CD14-positive monocyte (primary cell): Measurements from ENCODE around the gene EDN2. TPM values are rescaled to one million over a fixed set of nuclear protein-coding genes. Genes with fewer than 3 reads are reported as not detected.
A peak's percentile ranks its signal among the peaks of the same experiment; 100 is the strongest.

Experiments used
- DNase-seq, 3 donors: peaks; one replicate each; pipeline ENCODE4 v3.0.0-alpha.2; 2011 to 2022
- H2AFZ ChIP-seq: 2 replicates; pipeline ENCODE4 v1.6.0; 2012; ENCODE audit warnings: mild to moderate bottlenecking, low read depth, low read length, inconsistent platforms; ENCODE audit not compliant: insufficient read depth, poor library complexity, severe bottlenecking
- H3K27ac ChIP-seq, 2 donors: 1 replicate in 1 of 2; 2 replicates in 1 of 2; pipeline ENCODE4 v1.5.1; 2012 to 2013; ENCODE audit warnings: low read length in 2 of 2, control low read depth in 1 of 2, inconsistent platforms in 1 of 2, low read depth in 1 of 2, mild to moderate bottlenecking in 1 of 2
- H3K27me3 ChIP-seq, 2 donors: one replicate each; pipeline versions ENCODE4 v1.6.0 to v1.6.1; 2011 to 2013; ENCODE audit warnings: low read length in 2 of 2; ENCODE audit not compliant: control insufficient read depth in 2 of 2, insufficient read depth in 2 of 2
- H3K36me3 ChIP-seq, 2 donors: replicated peaks in 1 of 2; 1 replicate in 1 of 2; 2 replicates in 1 of 2; pipeline versions ENCODE4 v1.5.1 to v1.6.1; 2012 to 2013; ENCODE audit warnings: low read length in 2 of 2, control low read depth in 1 of 2, inconsistent platforms in 1 of 2, mild to moderate bottlenecking in 1 of 2; ENCODE audit not compliant: insufficient read depth in 2 of 2, control insufficient read depth in 1 of 2
- H3K4me1 ChIP-seq, 2 donors: 1 replicate in 1 of 2; 2 replicates in 1 of 2; pipeline versions ENCODE4 v1.5.1 to v1.6.1; 2012 to 2013; ENCODE audit warnings: low read length in 2 of 2, control low read depth in 1 of 2, inconsistent platforms in 1 of 2, mild to moderate bottlenecking in 1 of 2, moderate library complexity in 1 of 2; ENCODE audit not compliant: insufficient read depth in 2 of 2, control insufficient read depth in 1 of 2
- H3K4me2 ChIP-seq: replicated peaks from 2 replicates; pipeline ENCODE3; 2012; ENCODE audit warnings: low read length, moderate library complexity, mild to moderate bottlenecking; ENCODE audit not compliant: poor library complexity, severe bottlenecking; ENCODE audit errors: extremely low read depth
- H3K4me3 ChIP-seq, 3 experiments: fragments of 200-600 bp in 1 of 3; sonication (generic) in 1 of 3; replicated peaks in 1 of 3; 1 replicate in 2 of 3; 2 replicates in 1 of 3; pipeline ENCODE4 v1.5.1; 2011 to 2013; ENCODE audit warnings: low read length in 3 of 3, mild to moderate bottlenecking in 3 of 3, control low read depth in 2 of 3, low read depth in 2 of 3, inconsistent platforms in 1 of 3, moderate library complexity in 1 of 3
- H3K79me2 ChIP-seq: 2 replicates; pipeline ENCODE4 v1.6.0; 2012; ENCODE audit warnings: mild to moderate bottlenecking, control low read depth, inconsistent platforms, low read length, moderate library complexity; ENCODE audit not compliant: insufficient read depth
- H3K9ac ChIP-seq: 2 replicates; pipeline ENCODE4 v1.6.0; 2017; ENCODE audit warnings: low read length, mild to moderate bottlenecking; ENCODE audit not compliant: insufficient read depth, poor library complexity, severe bottlenecking
- H3K9me3 ChIP-seq, 2 donors: replicated peaks in 1 of 2; 1 replicate in 1 of 2; 2 replicates in 1 of 2; pipeline versions ENCODE4 v1.5.1 to v1.6.1; 2012 to 2013; ENCODE audit warnings: low read length in 2 of 2, control low read depth in 1 of 2; ENCODE audit not compliant: control insufficient read depth in 1 of 2, insufficient read depth in 1 of 2
- H4K20me1 ChIP-seq: 2 replicates; pipeline ENCODE4 v1.6.0; 2012; ENCODE audit warnings: mild to moderate bottlenecking, low read length, control low read depth, moderate library complexity; ENCODE audit not compliant: insufficient read depth
- H3K27ac Mint-ChIP-seq, 7 donors: one replicate each; pipeline ENCODE4 v1.8.0; 2020; ENCODE audit warnings: mild to moderate bottlenecking in 7 of 7, mixed read lengths in 7 of 7, moderate library complexity in 6 of 7, inconsistent platforms in 2 of 7
- H3K27me3 Mint-ChIP-seq, 3 donors: one replicate each; pipeline ENCODE4 v1.8.0; 2021 to 2022; ENCODE audit warnings: low read depth in 3 of 3, mild to moderate bottlenecking in 3 of 3, mixed read lengths in 3 of 3, moderate library complexity in 3 of 3, inconsistent platforms in 1 of 3
- H3K36me3 Mint-ChIP-seq, 2 donors: one replicate each; pipeline ENCODE4 v1.8.0; 2020; ENCODE audit warnings: mixed read lengths in 2 of 2, inconsistent platforms in 1 of 2, mild to moderate bottlenecking in 1 of 2
- H3K4me1 Mint-ChIP-seq: one replicate; pipeline ENCODE4 v1.8.0; 2020; ENCODE audit warnings: mild to moderate bottlenecking, mixed read lengths
- H3K4me3 Mint-ChIP-seq, 2 donors: one replicate each; pipeline ENCODE4 v1.8.0; 2020; ENCODE audit warnings: mild to moderate bottlenecking in 2 of 2, mixed read lengths in 2 of 2, moderate library complexity in 1 of 2
- H3K9me3 Mint-ChIP-seq, 7 donors: one replicate each; pipeline ENCODE4 v1.8.0; 2020 to 2022; ENCODE audit warnings: mixed read lengths in 7 of 7, mild to moderate bottlenecking in 6 of 7, moderate library complexity in 6 of 7, inconsistent platforms in 2 of 7
- CTCF ChIP-seq: fragments of 200-600 bp; IDR thresholded peaks from one replicate; pipeline ENCODE4 v1.8.0; 2022; ENCODE audit warnings: antibody characterized with exemption, mild to moderate bottlenecking
- WGBS: methylation state at CpG from one replicate; pipeline ENCODE4 v1.1.5; 2013; ENCODE audit warnings: missing lambda C conversion rate; ENCODE audit not compliant: insufficient coverage; 5-methylcytosine and 5-hydroxymethylcytosine counted together
- intact Hi-C, 2 donors: fragments of 100-400 bp; cut with micrococcal nuclease; formaldehyde crosslinking; loops; one replicate each; pipeline versions ENCODE4 v1.15.0 to v1.15.1; 2023
- polyA plus RNA-seq, 3 donors: library from polyadenylated mRNA; depleted of rRNA in 1 of 3; unstranded in 2 of 3; stranded (reverse) in 1 of 3; fragments of 300-500 nt in 2 of 3; fragments of >200 nt in 1 of 3; fragmentation: Illumina TruSeq in 2 of 3; gene quantifications; 1 replicate in 2 of 3; 2 replicates in 1 of 3; pipeline ENCODE4 v1.2.3, GENCODE V29; 2012 to 2021

EDN2 gene
- polyA plus RNA-seq, 3 donors: not detected

- H3K36me3 Mint-ChIP-seq: no peaks in the 10 kb centered on the region
- intact Hi-C loops: no loop called here
- H3K4me3 Mint-ChIP-seq: no peak overlapping the region
- no peak overlapping the region for H2AFZ ChIP-seq
- no peak overlapping the region for H3K4me3 ChIP-seq
- peaks cover 3 to 7% (median 3%) of the 10 kb centered on the region in 3 donors for H3K27me3 Mint-ChIP-seq
- H3K4me2 ChIP-seq: no peak overlapping the region
- H3K79me2 ChIP-seq: no peaks in the 10 kb centered on the region
- peaks cover 0 to under 1% (median 0%) of the 10 kb centered on the region in 7 donors for H3K9me3 Mint-ChIP-seq
- no peak overlapping the region for H3K27ac ChIP-seq
- H3K36me3 ChIP-seq: no peaks in the 10 kb centered on the region
- H4K20me1 ChIP-seq: no peaks in the 10 kb centered on the region
- no peak for DNase-seq
- H3K4me1 ChIP-seq: no peaks in the 10 kb centered on the region
- H3K9me3 ChIP-seq: no peaks in the 10 kb centered on the region
- TF ChIP-seq CTCF: no peak
- no peak overlapping the region for H3K9ac ChIP-seq
- WGBS: 57% methylated on average over 2 of the region's 4 CpGs
- no peaks in the 10 kb centered on the region for H3K4me1 Mint-ChIP-seq
- no peak overlapping the region for H3K27ac Mint-ChIP-seq
- no peaks in the 10 kb centered on the region for H3K27me3 ChIP-seq
Measured at GRCh38 chr1:41467673-41468072, 16.8 kb downstream of the EDN2 start.

- intact Hi-C loops: no loop called here
- Histone ChIP-seq H3K79me2 (no peaks in the 10 kb centered on the region), H3K4me3 (no peak overlapping the region), H2AFZ (no peak overlapping the region), H3K4me1 (no peaks in the 10 kb centered on the region), H3K4me2 (no peak overlapping the region), H3K27me3 (no peaks in the 10 kb centered on the region), H3K9me3 (no peaks in the 10 kb centered on the region), H4K20me1 (no peaks in the 10 kb centered on the region), H3K36me3 (no peaks in the 10 kb centered on the region), H3K27ac (no peak overlapping the region), H3K9ac (no peak overlapping the region)
- H3K4me1 Mint-ChIP-seq: no peaks in the 10 kb centered on the region
- no peaks in the 10 kb centered on the region for H3K36me3 Mint-ChIP-seq
- WGBS: 93% methylated on average over 4 of the region's 5 CpGs
- H3K9me3 Mint-ChIP-seq: peaks cover 0 to 4% (median 2%) of the 10 kb centered on the region in 7 donors
- no peak for TF ChIP-seq CTCF
- peaks cover 1 to 7% (median 3%) of the 10 kb centered on the region in 3 donors for H3K27me3 Mint-ChIP-seq
- H3K27ac Mint-ChIP-seq: peak overlapping the region in 1 of 7 donors; percentile 17
- DNase-seq: no peak
- H3K4me3 Mint-ChIP-seq: no peak overlapping the region
Measured at GRCh38 chr1:41466146-41466545, 18.3 kb downstream of the EDN2 start.
